ENCODE data around the gene GAGE10.
"Not testable (repeated sequence)": the region's sequence is repeated elsewhere in the genome, so short reads cannot be mapped to it uniquely, and the experiment has no call there.

GAGE10 gene

GRCh38 chrX:49322266-49322665 lies 18.8 kb downstream of the GAGE10 start:
- not testable (repeated sequence) for H3K4me1 ChIP-seq (ENCODE audit: control insufficient read depth, insufficient read depth, low read length, unreplicated experiment); H3K4me3 ChIP-seq (ENCODE audit: low read depth, low read length); H2AFZ ChIP-seq (ENCODE audit: low read length, unreplicated experiment); H3K79me2 ChIP-seq (ENCODE audit: control insufficient read depth, insufficient read depth, low read length, unreplicated experiment); H3K27ac ChIP-seq (ENCODE audit: low read depth, low read length); H3K27me3 ChIP-seq (ENCODE audit: insufficient read depth, low read length); H3K36me3 ChIP-seq (ENCODE audit: insufficient read depth, low read length)

- not testable (repeated sequence) for H3K4me1 ChIP-seq (ENCODE audit: control insufficient read depth, insufficient read depth, low read length, unreplicated experiment); H2AFZ ChIP-seq (ENCODE audit: low read length, unreplicated experiment); H3K27ac ChIP-seq (ENCODE audit: low read depth, low read length); H3K27me3 ChIP-seq (ENCODE audit: insufficient read depth, low read length); H3K36me3 ChIP-seq (ENCODE audit: insufficient read depth, low read length); H3K79me2 ChIP-seq (ENCODE audit: control insufficient read depth, insufficient read depth, low read length, unreplicated experiment); H3K4me3 ChIP-seq (ENCODE audit: low read depth, low read length)
Observed at GRCh38 chrX:49323735-49324134, 20.3 kb downstream of the GAGE10 start.

- H3K4me1 ChIP-seq (ENCODE audit: control insufficient read depth, insufficient read depth, low read length, unreplicated experiment) = not testable (repeated sequence)
Observed at GRCh38 chrX:49330421-49330820, 27.0 kb downstream of the GAGE10 start.

GRCh38 chrX:49331282-49331681 lies 27.8 kb downstream of the GAGE10 start, which contains the start of gene GAGE13:
Gene GAGE13 (plus strand): TSS chrX:49331582. CDS start chrX:49332738, 1,156 bp downstream.
- H3K4me1 ChIP-seq (ENCODE audit: control insufficient read depth, insufficient read depth, low read length, unreplicated experiment); H2AFZ ChIP-seq (ENCODE audit: low read length, unreplicated experiment); H3K27me3 ChIP-seq (ENCODE audit: insufficient read depth, low read length); H3K4me3 ChIP-seq (ENCODE audit: low read depth, low read length); H3K27ac ChIP-seq (ENCODE audit: low read depth, low read length); H3K79me2 ChIP-seq (ENCODE audit: control insufficient read depth, insufficient read depth, low read length, unreplicated experiment); H3K36me3 ChIP-seq (ENCODE audit: insufficient read depth, low read length): not testable (repeated sequence)

More at GRCh38 chrX:49330421-49330820, 27.0 kb downstream of the GAGE10 start:
- not testable (repeated sequence) for H2AFZ ChIP-seq (ENCODE audit: low read length, unreplicated experiment); H3K36me3 ChIP-seq (ENCODE audit: insufficient read depth, low read length); H3K27ac ChIP-seq (ENCODE audit: low read depth, low read length); H3K4me3 ChIP-seq (ENCODE audit: low read depth, low read length); H3K27me3 ChIP-seq (ENCODE audit: insufficient read depth, low read length); H3K79me2 ChIP-seq (ENCODE audit: control insufficient read depth, insufficient read depth, low read length, unreplicated experiment)

GRCh38 chrX:49331841-49332240 lies 28.4 kb downstream of the GAGE10 start:
- H2AFZ ChIP-seq (ENCODE audit: low read length, unreplicated experiment); H3K36me3 ChIP-seq (ENCODE audit: insufficient read depth, low read length); H3K79me2 ChIP-seq (ENCODE audit: control insufficient read depth, insufficient read depth, low read length, unreplicated experiment); H3K27ac ChIP-seq (ENCODE audit: low read depth, low read length); H3K4me1 ChIP-seq (ENCODE audit: control insufficient read depth, insufficient read depth, low read length, unreplicated experiment); H3K4me3 ChIP-seq (ENCODE audit: low read depth, low read length); H3K27me3 ChIP-seq (ENCODE audit: insufficient read depth, low read length): not testable (repeated sequence)

- H3K4me1 ChIP-seq (ENCODE audit: control insufficient read depth, insufficient read depth, low read length, unreplicated experiment); H3K27ac ChIP-seq (ENCODE audit: low read depth, low read length); H3K36me3 ChIP-seq (ENCODE audit: insufficient read depth, low read length); H3K4me3 ChIP-seq (ENCODE audit: low read depth, low read length); H3K27me3 ChIP-seq (ENCODE audit: insufficient read depth, low read length); H3K79me2 ChIP-seq (ENCODE audit: control insufficient read depth, insufficient read depth, low read length, unreplicated experiment); H2AFZ ChIP-seq (ENCODE audit: low read length, unreplicated experiment): not testable (repeated sequence)
Observed at GRCh38 chrX:49341449-49341848, 38.0 kb downstream of the GAGE10 start.

- H3K4me3 ChIP-seq (ENCODE audit: low read depth, low read length); H3K4me1 ChIP-seq (ENCODE audit: control insufficient read depth, insufficient read depth, low read length, unreplicated experiment); H2AFZ ChIP-seq (ENCODE audit: low read length, unreplicated experiment); H3K79me2 ChIP-seq (ENCODE audit: control insufficient read depth, insufficient read depth, low read length, unreplicated experiment); H3K27ac ChIP-seq (ENCODE audit: low read depth, low read length); H3K27me3 ChIP-seq (ENCODE audit: insufficient read depth, low read length); H3K36me3 ChIP-seq (ENCODE audit: insufficient read depth, low read length): not testable (repeated sequence)
Observed at GRCh38 chrX:49344496-49345175, 41.2 kb downstream of the GAGE10 start.

GRCh38 chrX:49345402-49345801 lies 42.0 kb downstream of the GAGE10 start:
- H3K4me3 ChIP-seq (ENCODE audit: low read depth, low read length); H3K79me2 ChIP-seq (ENCODE audit: control insufficient read depth, insufficient read depth, low read length, unreplicated experiment); H3K27ac ChIP-seq (ENCODE audit: low read depth, low read length); H3K27me3 ChIP-seq (ENCODE audit: insufficient read depth, low read length); H3K4me1 ChIP-seq (ENCODE audit: control insufficient read depth, insufficient read depth, low read length, unreplicated experiment); H3K36me3 ChIP-seq (ENCODE audit: insufficient read depth, low read length); H2AFZ ChIP-seq (ENCODE audit: low read length, unreplicated experiment): not testable (repeated sequence)

- not testable (repeated sequence) for H2AFZ ChIP-seq (ENCODE audit: low read length, unreplicated experiment); H3K79me2 ChIP-seq (ENCODE audit: control insufficient read depth, insufficient read depth, low read length, unreplicated experiment); H3K27ac ChIP-seq (ENCODE audit: low read depth, low read length); H3K4me3 ChIP-seq (ENCODE audit: low read depth, low read length); H3K4me1 ChIP-seq (ENCODE audit: control insufficient read depth, insufficient read depth, low read length, unreplicated experiment); H3K36me3 ChIP-seq (ENCODE audit: insufficient read depth, low read length); H3K27me3 ChIP-seq (ENCODE audit: insufficient read depth, low read length)
Observed at GRCh38 chrX:49346150-49346549, 42.7 kb downstream of the GAGE10 start.
